Measurements from ENCODE around the gene ZNF19.

The ZNF19 gene

DNA sequence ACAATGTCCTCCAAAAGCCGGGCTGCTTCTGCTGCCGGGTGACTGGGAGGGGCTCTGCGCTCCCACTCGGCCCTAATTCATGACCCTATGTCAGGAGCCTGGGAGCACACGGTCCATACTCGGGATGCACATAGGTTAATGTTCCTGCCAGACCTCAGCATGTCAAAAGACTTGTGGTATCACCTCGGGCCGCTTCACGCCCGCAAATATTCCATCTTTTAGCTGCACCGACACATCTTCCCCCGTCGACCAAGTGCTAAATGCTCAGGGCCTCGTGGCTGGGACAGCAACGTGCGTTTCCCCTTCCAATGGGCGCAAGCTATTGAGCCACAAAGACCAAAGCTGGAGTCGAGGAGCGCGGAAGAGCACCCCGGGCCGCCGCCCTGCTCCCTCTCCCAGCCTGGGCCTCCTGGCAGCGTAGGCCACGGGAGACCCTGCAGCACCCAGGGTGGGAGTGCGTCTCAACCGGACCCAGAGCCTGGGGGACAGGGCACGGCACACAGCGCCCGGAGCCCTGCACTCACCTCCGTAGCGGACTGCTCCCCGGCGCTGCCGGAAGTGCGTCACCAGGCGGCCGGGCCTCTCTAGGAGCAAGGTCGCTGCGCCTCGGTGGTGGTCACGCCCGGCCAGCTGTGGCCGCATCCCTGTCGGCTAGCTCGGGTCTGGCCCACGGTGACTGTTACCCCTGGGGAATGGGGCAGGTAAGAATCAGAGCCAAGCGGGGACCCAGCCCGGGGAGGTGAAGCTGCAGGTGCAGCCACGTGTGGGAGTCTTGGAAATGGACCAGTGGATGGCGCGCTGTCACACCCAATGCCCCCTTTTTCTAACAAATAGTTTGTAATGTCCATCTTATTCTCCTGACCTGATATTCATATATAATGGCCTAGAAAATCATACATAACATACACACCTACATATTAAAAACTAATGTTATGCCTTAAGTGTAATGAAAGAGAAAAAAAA, 27.2 kb downstream of the ZNF19 start, which contains the start of gene ZNF23:
TSS of gene ZNF23 (minus strand) at position 562 of the 963 bp plus-strand sequence. CDS start 5,451 bp downstream, outside the sequence.
- TF ChIP-seq, protein P1, sequence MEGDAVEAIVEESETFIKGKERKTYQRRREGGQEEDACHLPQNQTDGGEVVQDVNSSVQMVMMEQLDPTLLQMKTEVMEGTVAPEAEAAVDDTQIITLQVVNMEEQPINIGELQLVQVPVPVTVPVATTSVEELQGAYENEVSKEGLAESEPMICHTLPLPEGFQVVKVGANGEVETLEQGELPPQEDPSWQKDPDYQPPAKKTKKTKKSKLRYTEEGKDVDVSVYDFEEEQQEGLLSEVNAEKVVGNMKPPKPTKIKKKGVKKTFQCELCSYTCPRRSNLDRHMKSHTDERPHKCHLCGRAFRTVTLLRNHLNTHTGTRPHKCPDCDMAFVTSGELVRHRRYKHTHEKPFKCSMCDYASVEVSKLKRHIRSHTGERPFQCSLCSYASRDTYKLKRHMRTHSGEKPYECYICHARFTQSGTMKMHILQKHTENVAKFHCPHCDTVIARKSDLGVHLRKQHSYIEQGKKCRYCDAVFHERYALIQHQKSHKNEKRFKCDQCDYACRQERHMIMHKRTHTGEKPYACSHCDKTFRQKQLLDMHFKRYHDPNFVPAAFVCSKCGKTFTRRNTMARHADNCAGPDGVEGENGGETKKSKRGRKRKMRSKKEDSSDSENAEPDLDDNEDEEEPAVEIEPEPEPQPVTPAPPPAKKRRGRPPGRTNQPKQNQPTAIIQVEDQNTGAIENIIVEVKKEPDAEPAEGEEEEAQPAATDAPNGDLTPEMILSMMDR (IDR thresholded peaks at IDR 0.05; ENCODE audit: unreplicated experiment in 3 of 3), result no peak
- peaks cover 14% of the 10 kb centered on the region for H3K4me1 Mint-ChIP-seq
- no peaks in the 10 kb centered on the region for H3K9me3 Mint-ChIP-seq
- H3K36me3 Mint-ChIP-seq (ENCODE audit: low read depth), result peaks cover 7% of the 10 kb centered on the region
- peak within 1 kb of the TSS; percentile 91 to 97 (median 95) for H3K4me3 Mint-ChIP-seq
- H3K27me3 Mint-ChIP-seq (ENCODE audit: low read depth), result no peaks in the 10 kb centered on the region
- peak within 1 kb of the TSS; percentile 57 to 77 (median 75) for H3K27ac Mint-ChIP-seq

DNA sequence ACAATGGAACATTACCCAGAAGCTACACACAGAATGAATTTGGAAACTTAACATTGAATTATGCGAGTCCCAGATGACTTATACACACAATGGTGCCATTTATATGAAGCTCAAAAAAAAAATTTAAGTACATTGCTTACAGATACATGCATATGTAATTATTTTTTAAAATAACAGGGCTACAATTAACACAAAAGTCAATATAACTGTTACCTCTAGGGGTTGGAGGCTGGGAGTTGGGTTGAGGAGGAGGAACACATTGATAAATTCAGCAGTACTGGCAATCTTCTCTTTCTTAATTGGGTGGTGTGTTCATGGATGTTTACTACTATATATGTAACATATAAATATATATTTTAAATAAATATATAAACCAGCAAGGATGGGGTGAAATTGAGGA, 28.2 kb downstream of the ZNF19 start:
- Mint-ChIP-seq H3K9me3 (no peaks in the 10 kb centered on the region), H3K4me1 (peaks cover 14% of the 10 kb centered on the region), H3K36me3 (ENCODE audit: low read depth) (peaks cover 16% of the 10 kb centered on the region), H3K4me3 (peak overlapping the region; percentile 91 to 97 (median 95)), H3K27me3 (ENCODE audit: low read depth) (no peaks in the 10 kb centered on the region), H3K27ac (no peak overlapping the region)
- TF ChIP-seq, protein P1 (IDR thresholded peaks at IDR 0.05; ENCODE audit: unreplicated experiment in 3 of 3), result no peak

- Mint-ChIP-seq H3K27ac (no peak overlapping the region), H3K4me3 (peak overlapping the region; percentile 77 to 97 (median 91)), H3K36me3 (ENCODE audit: low read depth) (peaks cover 23% of the 10 kb centered on the region), H3K27me3 (ENCODE audit: low read depth) (no peaks in the 10 kb centered on the region), H3K9me3 (peaks cover under 1% of the 10 kb centered on the region), H3K4me1 (peaks cover 14% of the 10 kb centered on the region)
- TF ChIP-seq, protein P1 (IDR thresholded peaks at IDR 0.05; ENCODE audit: unreplicated experiment in 3 of 3), result no peak
These were observed 28.9 kb downstream of the ZNF19 start for GRCh38 chr16:71460236-71460635.

- Mint-ChIP-seq H3K4me1 (peaks cover 14% of the 10 kb centered on the region), H3K27me3 (ENCODE audit: low read depth) (no peaks in the 10 kb centered on the region), H3K36me3 (ENCODE audit: low read depth) (peaks cover 30% of the 10 kb centered on the region), H3K27ac (no peak overlapping the region), H3K4me3 (no peak overlapping the region), H3K9me3 (peaks cover 8% of the 10 kb centered on the region)
- TF ChIP-seq, protein P1 (IDR thresholded peaks at IDR 0.05; ENCODE audit: unreplicated experiment in 3 of 3), result no peak
These were observed 29.6 kb downstream of the ZNF19 start for GRCh38 chr16:71459510-71459909.

- H3K4me1 Mint-ChIP-seq, result peaks cover 5% of the 10 kb centered on the region
These were observed 32.3 kb downstream of the ZNF19 start for GRCh38 chr16:71456801-71457200.

More at GRCh38 chr16:71456801-71457200, 32.3 kb downstream of the ZNF19 start:
- H3K27ac Mint-ChIP-seq, result no peak overlapping the region
- H3K27me3 Mint-ChIP-seq (ENCODE audit: low read depth), result no peaks in the 10 kb centered on the region
- TF ChIP-seq, protein P1 (IDR thresholded peaks at IDR 0.05; ENCODE audit: unreplicated experiment in 3 of 3), result no peak
- peaks cover 57% of the 10 kb centered on the region for H3K36me3 Mint-ChIP-seq (ENCODE audit: low read depth)
- H3K4me3 Mint-ChIP-seq, result no peak overlapping the region
- H3K9me3 Mint-ChIP-seq, result peaks cover 20% of the 10 kb centered on the region

Data from nephron (organoid).